Left lung (tissue), 10 donors: Measurements from ENCODE around the gene FKTN. TPM values are rescaled to one million over a fixed set of nuclear protein-coding genes. Genes with fewer than 3 reads are reported as not detected.

Experiments used
- ATAC-seq: fragments of 200-7000 bp; cut with Tn5 transposase; one replicate; pipeline ENCODE4 v1.9.1; 2020; ENCODE audit warnings: moderate library complexity
- DNase-seq, 4 donors: peaks; one replicate each; pipeline ENCODE4 v3.0.0-alpha.2; 2013 to 2020
- H3K27ac ChIP-seq, 2 donors: fragments of 200-600 bp; sonication (generic) in 1 of 2; one replicate each; pipeline versions ENCODE4 v1.5.0 to v1.8.0; 2020 to 2021
- H3K27me3 ChIP-seq, 2 donors: fragments of 200-600 bp; sonication (generic) in 1 of 2; one replicate each; pipeline versions ENCODE4 v1.5.0 to v1.8.0; 2020 to 2021
- H3K36me3 ChIP-seq, 2 donors: fragments of 200-600 bp; sonication (generic) in 1 of 2; one replicate each; pipeline versions ENCODE4 v1.5.0 to v1.8.0; 2020 to 2021
- H3K4me1 ChIP-seq, 2 donors: fragments of 200-600 bp; one replicate each; pipeline ENCODE4 v1.8.0; 2021
- H3K4me3 ChIP-seq, 2 donors: fragments of 200-600 bp; sonication (generic) in 1 of 2; one replicate each; pipeline versions ENCODE4 v1.5.0 to v1.8.0; 2020 to 2021; ENCODE audit warnings: mild to moderate bottlenecking in 1 of 2
- H3K9me3 ChIP-seq, 2 donors: fragments of 200-600 bp; sonication (generic) in 1 of 2; one replicate each; pipeline versions ENCODE4 v1.5.0 to v1.8.0; 2020 to 2021
- CTCF ChIP-seq, 2 donors: fragments of 200-600 bp; sonication (generic) in 1 of 2; IDR thresholded peaks; one replicate each; pipeline versions ENCODE4 v1.5.0 to v1.8.0; 2021; ENCODE audit warnings: antibody characterized with exemption in 2 of 2
- intact Hi-C, 2 donors: fragments of 100-400 bp; cut with DNase I; formaldehyde crosslinking; loops; one replicate each; pipeline versions ENCODE4 v1.11.2 to v1.14.2; 2022
- polyA plus RNA-seq, 6 donors: library from polyadenylated mRNA; unstranded; fragments of 120-200 nt; gene quantifications; one replicate each; pipeline ENCODE4 v1.2.1, GENCODE V29; 2013; ENCODE audit not compliant: insufficient read length in 6 of 6
- total RNA-seq, 2 donors: library from RNA; stranded (reverse); fragmentation: NEBNext Ultra II Directional; extraction: Animal tissue kit (Norgen Biotek cat#: 25700); gene quantifications; one replicate each; pipeline ENCODE4 v1.2.1, GENCODE V29; 2021
- donor health status: DM: no; HTN: yes; CAD: no.
- donor health status: DM: no; HTN: no; CAD: no.

Gene FKTN
- total and polyA plus RNA-seq, 8 donors = 14.9 to 32.6 (median 27.4) TPM

GRCh38 chr9:105670315-105670714 is 112.4 kb downstream of the FKTN start:
- Histone ChIP-seq H3K36me3 (no peaks in the 10 kb centered on the region), H3K4me1 (no peaks in the 10 kb centered on the region), H3K4me3 (no peak overlapping the region), H3K27me3 (no peaks in the 10 kb centered on the region), H3K9me3 (no peaks in the 10 kb centered on the region), H3K27ac (no peak overlapping the region)
- DNase-seq = no peak
- no peak for TF ChIP-seq CTCF (IDR thresholded peaks at IDR 0.05)
- no peak for ATAC-seq
- intact Hi-C loops = no loop called here

- intact Hi-C loops = no loop called here
- no peaks in the 10 kb centered on the region for H3K27me3 ChIP-seq
- no peak for TF ChIP-seq CTCF (IDR thresholded peaks at IDR 0.05)
- no peaks in the 10 kb centered on the region for H3K4me1 ChIP-seq
- no peak overlapping the region for H3K4me3 ChIP-seq
- DNase-seq (no peak), ATAC-seq (no peak)
- no peaks in the 10 kb centered on the region for H3K36me3 ChIP-seq
- H3K9me3 ChIP-seq = no peaks in the 10 kb centered on the region
- H3K27ac ChIP-seq = no peak overlapping the region
Measured at GRCh38 chr9:105670775-105671174, 112.8 kb downstream of the FKTN start.

- intact Hi-C loops = no loop called here
- H3K27ac ChIP-seq = no peak overlapping the region
- no peaks in the 10 kb centered on the region for H3K4me1 ChIP-seq
- no peaks in the 10 kb centered on the region for H3K9me3 ChIP-seq
- TF ChIP-seq CTCF (IDR thresholded peaks at IDR 0.05) = no peak
- no peaks in the 10 kb centered on the region for H3K36me3 ChIP-seq
- DNase-seq (no peak), ATAC-seq (no peak)
- no peaks in the 10 kb centered on the region for H3K27me3 ChIP-seq
- H3K4me3 ChIP-seq = no peak overlapping the region
Measured at GRCh38 chr9:105672711-105673234, 114.8 kb downstream of the FKTN start.

GRCh38 chr9:105673850-105674387 is 116.0 kb downstream of the FKTN start:
- no peaks in the 10 kb centered on the region for H3K4me1 ChIP-seq
- no peak overlapping the region for H3K27ac ChIP-seq
- ATAC-seq = no peak
- no peaks in the 10 kb centered on the region for H3K9me3 ChIP-seq
- no peaks in the 10 kb centered on the region for H3K27me3 ChIP-seq
- no peak for TF ChIP-seq CTCF (IDR thresholded peaks at IDR 0.05)
- no peaks in the 10 kb centered on the region for H3K36me3 ChIP-seq
- intact Hi-C loops = no loop called here
- no peak for DNase-seq
- no peak overlapping the region for H3K4me3 ChIP-seq

- intact Hi-C loops = no loop called here
- ATAC-seq = no peak
- H3K4me3 ChIP-seq = no peak overlapping the region
Measured at GRCh38 chr9:105676351-105676923, 118.5 kb downstream of the FKTN start.

More at GRCh38 chr9:105676351-105676923, 118.5 kb downstream of the FKTN start:
- H3K27ac ChIP-seq = no peak overlapping the region
- H3K4me1 ChIP-seq = no peaks in the 10 kb centered on the region
- H3K9me3 ChIP-seq = no peaks in the 10 kb centered on the region
- H3K27me3 ChIP-seq = no peaks in the 10 kb centered on the region
- H3K36me3 ChIP-seq = no peaks in the 10 kb centered on the region
- no peak for TF ChIP-seq CTCF (IDR thresholded peaks at IDR 0.05)
- DNase-seq = no peak
